C1 segment of cervical spinal cord (tissue), 14 donors: Measurements from ENCODE around the gene DNM3.

Source experiments
- DNase-seq, 14 donors: peaks; one replicate each; lab custom pipeline; 2025; lab: John Stamatoyannopoulos, UW

Gene DNM3

DNA sequence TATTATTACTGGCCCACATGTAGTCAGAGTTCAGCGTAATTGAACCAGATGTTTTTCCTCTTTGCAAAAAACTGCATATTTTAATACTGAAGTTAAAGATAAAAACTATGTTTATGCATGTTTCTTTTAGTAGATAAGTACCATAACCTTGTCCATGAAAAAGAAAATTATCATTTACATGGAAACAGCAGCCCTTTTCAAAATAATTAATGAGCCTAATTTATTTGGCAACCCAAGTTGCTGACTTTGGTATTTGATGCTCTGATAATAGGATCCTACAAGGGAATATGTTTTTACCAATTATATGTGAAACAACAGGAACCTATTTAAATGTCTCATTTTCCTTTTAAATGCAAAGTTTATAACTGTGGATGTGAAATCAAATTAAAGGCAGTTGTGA, 297.9 kb downstream of the DNM3 start:
- no peak for DNase-seq

- no peak for DNase-seq
Measured at GRCh38 chr1:172140072-172140471, 298.8 kb downstream of the DNM3 start.

DNA sequence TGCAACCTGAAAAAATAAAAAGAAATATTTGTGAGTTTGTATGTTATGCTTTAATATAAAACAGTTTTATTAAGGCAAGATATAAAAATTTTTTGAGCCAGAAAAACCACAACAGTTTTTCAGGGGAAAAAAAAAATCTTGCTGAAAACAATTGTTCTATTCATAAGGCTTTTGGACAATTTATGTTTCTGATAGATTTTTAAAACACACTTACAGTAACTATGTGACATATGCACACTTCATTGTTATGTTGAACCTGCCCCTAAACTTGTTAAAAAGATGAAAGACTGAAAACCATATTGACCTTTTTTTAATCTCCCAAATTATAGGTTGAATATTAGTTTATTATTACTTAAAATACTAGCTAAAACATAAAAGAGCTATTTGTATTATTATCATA, 299.3 kb downstream of the DNM3 start:
- no peak for DNase-seq

- no peak for DNase-seq
Measured at GRCh38 chr1:172141341-172141881, 300.1 kb downstream of the DNM3 start.

DNA sequence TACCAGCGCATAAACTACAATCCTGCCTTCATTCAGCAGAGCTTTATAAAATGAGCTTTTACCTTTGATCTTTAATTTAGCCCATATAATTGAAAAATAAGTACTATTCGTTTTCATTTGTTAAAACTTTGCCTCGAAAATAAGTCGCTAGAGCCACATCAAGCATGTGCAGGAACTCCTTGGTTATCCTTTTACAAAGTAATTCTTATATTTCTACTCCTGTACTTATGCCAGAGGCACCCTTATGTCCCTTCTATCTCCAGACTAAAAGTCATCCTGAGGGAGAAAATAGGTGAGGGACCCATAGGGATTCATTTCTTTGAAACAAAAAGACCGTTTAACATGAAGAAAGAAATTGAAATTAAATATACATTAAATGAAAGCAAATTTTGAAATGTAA, 301.0 kb downstream of the DNM3 start:
- DNase-seq = no peak

GRCh38 chr1:172143384-172144055, 302.2 kb downstream of the DNM3 start:
- DNase-seq = no peak

- DNase-seq = no peak
Measured at GRCh38 chr1:172144445-172145061, 303.3 kb downstream of the DNM3 start.

DNA sequence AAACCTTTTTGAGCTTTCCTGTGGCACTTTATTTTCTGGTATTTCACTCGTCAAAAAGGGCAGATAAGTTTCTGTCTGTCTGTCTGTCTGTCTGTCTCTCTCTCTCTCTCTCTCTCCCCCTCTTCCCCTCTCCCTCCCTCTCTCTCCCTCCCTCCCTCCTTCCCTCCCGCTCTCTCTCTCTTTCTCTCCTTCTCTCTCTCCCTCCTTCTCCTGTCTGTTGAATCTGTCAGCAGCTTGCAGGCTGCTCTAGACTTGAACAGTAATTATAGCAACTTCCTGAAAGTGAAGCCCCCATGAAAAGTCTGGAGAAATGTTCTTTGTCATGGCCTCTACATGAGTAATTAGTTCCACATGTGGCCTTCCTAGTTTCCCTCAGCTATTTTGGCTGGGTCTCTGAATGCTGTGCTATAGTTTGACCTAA, 303.9 kb downstream of the DNM3 start:
- no peak for DNase-seq

DNA sequence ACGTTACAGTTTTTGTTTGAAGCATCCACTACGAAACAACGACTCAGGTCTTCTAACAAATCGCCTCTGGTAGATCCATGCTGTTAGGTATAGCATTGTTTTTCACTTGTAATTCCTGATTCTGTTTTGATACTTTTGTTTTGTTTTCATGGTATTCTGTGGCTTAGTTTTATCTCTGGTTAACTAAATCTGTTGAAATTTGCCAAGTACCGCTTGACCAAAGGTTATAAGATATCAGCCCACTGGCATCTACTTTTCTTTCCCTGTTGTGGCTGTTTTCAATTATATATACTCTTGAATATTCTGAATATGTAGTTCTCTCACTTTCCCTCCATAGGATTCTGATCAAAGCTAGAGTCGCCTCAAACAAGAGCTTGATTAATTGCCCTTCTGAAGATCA, 304.4 kb downstream of the DNM3 start:
- no peak for DNase-seq

GRCh38 chr1:172146141-172146850, 305.0 kb downstream of the DNM3 start:
- DNase-seq = no peak

DNA sequence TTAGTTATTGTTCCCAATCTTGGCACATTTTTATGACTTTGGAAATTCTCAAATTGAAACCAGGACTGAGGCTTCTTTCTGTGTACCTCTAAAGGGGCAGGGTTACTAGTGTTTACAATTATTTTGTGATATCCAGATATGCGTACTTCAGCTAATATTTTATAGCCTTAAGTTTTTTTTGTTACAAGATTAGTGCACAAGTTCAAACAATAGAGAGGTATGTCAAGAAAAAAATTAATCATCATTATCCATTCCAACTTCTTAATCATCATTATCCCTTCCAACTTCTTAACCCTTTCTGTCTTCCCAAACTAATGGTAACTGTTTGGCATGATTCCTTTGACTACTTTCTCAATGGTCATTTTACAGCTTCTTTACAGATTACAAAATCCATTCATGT, 306.2 kb downstream of the DNM3 start:
- DNase-seq = no peak

DNA sequence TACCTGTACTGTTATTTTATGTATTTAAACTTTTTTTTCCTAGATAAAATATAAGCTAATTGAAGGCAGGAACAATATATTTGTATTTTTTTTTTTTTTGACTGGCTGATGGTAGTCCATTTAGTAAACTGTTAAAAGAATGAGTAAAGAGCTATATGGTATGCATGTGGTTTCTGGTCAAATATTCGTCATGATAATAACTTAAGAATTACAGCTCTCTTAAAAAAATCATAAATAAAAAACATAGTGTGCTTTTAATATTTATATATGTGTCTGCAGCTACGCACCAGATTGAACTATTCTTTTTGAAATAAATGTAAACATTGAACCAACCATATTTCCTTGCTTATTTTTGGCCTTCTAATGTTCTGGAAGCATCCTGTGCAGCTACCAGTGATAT, 306.9 kb downstream of the DNM3 start:
- DNase-seq = no peak

- DNase-seq = no peak
Measured at GRCh38 chr1:172148707-172149106, 307.4 kb downstream of the DNM3 start.

- peak in 1 of 14 donors; percentile 6 for DNase-seq
Measured at GRCh38 chr1:172149346-172149745, 308.0 kb downstream of the DNM3 start.

DNA sequence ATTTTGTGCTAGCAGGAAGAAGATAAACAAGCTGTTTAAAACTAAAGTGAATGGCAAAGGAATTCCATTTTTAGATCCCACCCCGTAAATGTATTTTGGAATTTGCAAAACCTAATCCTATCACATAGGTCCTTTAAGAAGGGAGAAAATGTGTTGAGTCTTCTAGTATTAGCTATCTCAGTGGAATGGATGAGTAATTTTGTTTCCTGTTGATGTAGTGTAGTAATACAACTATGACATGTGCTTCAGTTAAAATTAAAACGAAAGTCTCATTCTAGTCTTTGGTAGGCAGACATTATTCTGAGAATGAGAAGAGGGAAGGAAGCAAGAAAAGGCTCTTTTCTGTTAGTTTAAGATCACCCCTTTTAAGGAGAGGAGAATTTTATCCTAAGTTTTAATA, 313.3 kb downstream of the DNM3 start:
- no peak for DNase-seq

DNA sequence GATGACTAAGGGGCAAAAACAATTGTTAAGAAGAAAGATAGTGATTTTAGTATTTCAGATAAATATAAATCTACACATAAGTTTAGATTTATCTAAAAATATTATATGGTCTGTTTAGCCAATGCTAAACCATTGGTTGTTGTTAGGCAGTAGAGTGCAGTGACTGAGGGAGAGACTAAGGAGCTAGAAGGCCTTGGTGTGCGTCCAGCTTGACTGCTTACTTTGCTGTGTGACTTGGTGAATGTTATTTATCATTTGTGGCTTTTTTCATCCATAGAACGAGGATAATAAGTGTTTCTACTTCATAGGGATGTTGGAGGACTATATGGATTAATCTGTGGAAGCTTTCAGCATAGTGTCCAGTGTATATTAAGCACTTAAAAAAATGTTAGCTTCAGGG, 314.5 kb downstream of the DNM3 start:
- no peak for DNase-seq

- no peak for DNase-seq
Measured at GRCh38 chr1:172162236-172162635, 320.9 kb downstream of the DNM3 start.

DNA sequence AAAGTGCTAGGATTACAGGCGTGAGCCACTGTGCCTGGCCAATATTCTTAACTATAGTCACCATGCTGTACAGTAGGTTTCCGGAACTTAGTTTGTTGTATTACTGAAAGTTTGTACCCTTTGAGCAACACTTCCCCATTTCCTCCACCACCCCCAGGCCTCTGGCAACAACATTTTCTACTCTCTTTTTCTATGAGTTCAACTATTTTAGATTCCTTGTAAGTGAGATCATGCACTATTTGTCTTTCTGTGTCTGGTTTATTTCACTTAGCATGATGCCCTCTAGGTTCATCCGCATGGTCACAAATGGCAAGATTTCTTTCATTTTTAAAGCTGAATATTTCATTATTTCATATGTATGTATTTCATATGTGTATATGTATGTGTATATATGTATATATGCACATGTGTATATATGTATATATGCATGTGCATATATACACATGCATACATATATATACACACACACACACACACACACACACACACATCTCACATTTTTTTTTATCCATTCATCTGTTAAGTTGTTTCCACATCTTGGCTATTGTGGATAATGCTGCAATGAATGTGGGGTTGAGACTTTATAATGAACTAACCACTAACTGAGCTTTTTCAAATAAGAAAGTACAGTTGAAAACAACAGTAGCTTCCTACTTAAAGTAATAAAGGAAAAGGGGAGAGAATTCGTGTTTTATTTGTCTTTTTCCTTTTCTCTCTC, 322.4 kb downstream of the DNM3 start:
- no peak for DNase-seq

- no peak for DNase-seq
Measured at GRCh38 chr1:172165403-172165802, 324.1 kb downstream of the DNM3 start.

DNA sequence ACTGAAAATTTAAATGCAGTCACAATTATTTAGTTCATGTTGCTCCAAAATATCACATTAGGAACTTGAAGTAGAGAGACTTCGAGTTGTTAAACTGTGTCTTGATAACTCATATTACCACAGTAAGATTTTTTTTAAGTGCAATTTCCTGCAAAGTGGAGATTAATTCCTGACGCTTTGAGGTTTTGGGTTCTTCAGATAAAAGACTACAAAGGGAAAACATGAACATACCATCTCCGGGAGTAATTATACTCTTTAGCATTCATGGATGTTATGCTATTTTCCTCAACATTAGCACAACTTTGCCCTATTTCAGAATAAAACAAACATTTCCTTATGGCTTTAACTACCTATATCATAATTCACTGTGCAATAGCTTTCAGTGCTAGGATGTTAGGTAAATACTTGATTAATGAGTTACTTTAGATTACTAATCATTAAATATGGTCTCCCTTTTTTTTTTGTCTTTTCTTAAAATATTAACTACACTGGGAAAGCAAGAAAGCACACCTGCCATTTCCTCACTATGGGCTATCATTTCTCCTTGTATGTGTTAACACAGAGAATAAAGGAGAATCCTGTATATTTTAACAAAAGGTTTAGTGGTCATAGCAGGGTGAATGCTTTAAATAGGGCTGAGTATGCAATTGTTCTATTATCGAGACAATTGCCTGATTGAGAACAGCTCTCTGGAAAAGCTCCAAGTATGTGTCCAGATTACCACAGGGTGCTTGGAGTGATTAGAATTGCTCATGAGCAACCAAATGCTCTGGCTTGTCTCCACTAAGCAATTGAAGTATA, 326.7 kb downstream of the DNM3 start:
- peak in 3 of 14 donors; percentile 3 to 65 (median 47) for DNase-seq

DNA sequence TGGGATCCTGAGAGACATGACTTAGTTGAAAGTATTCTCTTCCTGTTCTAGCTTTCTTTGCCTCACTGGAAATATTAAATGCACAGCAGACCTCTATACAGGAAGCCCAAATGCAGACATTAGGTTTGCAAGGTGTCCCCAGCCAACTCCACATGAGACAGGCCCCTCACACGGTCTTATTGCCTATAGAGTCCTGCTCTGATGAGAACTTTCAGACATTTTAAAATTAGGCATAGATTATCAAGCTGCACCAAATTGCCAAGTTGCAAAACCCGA, 327.2 kb downstream of the DNM3 start:
- peak in 2 of 14 donors; percentile 10 to 65 for DNase-seq
